Measurements from ENCODE around the gene NEMF. TPM values are rescaled to one million over a fixed set of nuclear protein-coding genes. Genes with fewer than 3 reads are reported as not detected.
"Not testable (repeated sequence)": the region's sequence is repeated elsewhere in the genome, so short reads cannot be mapped to it uniquely, and the experiment has no call there.

Gene NEMF
- total and polyA plus RNA-seq, 3 donors from 2014 or later = 13.8 to 98.7 (median 81.3) TPM

GRCh38 chr14:49745191-49745590 is 107.4 kb downstream of the NEMF start:
- no peak overlapping the region for H3K27ac ChIP-seq
- 84 to 87% methylated on average over 1 of the region's 1 CpG for WGBS, 2 donors
- H3K9me3 ChIP-seq = no peaks in the 10 kb centered on the region
- no peak for DNase-seq
- intact Hi-C loops (cut with DNase I; ENCODE audit: low total_unique reads) = no loop called here
- H3K27me3 ChIP-seq = no peaks in the 10 kb centered on the region
- TF ChIP-seq POLR2A (IDR thresholded peaks at IDR 0.05) = no peak
- no peak for TF ChIP-seq CTCF (IDR thresholded peaks at IDR 0.05)
- H3K36me3 ChIP-seq (ENCODE audit: low read depth, missing control alignments) = no peaks in the 10 kb centered on the region
- H3K4me3 ChIP-seq = no peak overlapping the region
- H3K4me1 ChIP-seq = no peaks in the 10 kb centered on the region

GRCh38 chr14:49735669-49736068 is 116.9 kb downstream of the NEMF start:
- intact Hi-C loops (cut with DNase I; ENCODE audit: low total_unique reads); H3K27me3 ChIP-seq; H3K9me3 ChIP-seq; H3K4me3 ChIP-seq; DNase-seq; H3K36me3 ChIP-seq (ENCODE audit: low read depth, missing control alignments); H3K27ac ChIP-seq; H3K4me1 ChIP-seq: not testable (repeated sequence)
- 91 to 93% methylated on average over 4 of the region's 4 CpGs for WGBS, 2 donors

GRCh38 chr14:49733836-49734235 is 118.8 kb downstream of the NEMF start:
- H3K36me3 ChIP-seq (ENCODE audit: low read depth, missing control alignments) = no peaks in the 10 kb centered on the region
- no peak overlapping the region for H3K27ac ChIP-seq
- DNase-seq = no peak
- no peaks in the 10 kb centered on the region for H3K27me3 ChIP-seq
- no peak overlapping the region for H3K4me3 ChIP-seq
- H3K9me3 ChIP-seq = no peaks in the 10 kb centered on the region
- no peaks in the 10 kb centered on the region for H3K4me1 ChIP-seq
- intact Hi-C loops (cut with DNase I; ENCODE audit: low total_unique reads) = no loop called here
- TF ChIP-seq POLR2A (IDR thresholded peaks at IDR 0.05) (no peak), CTCF (IDR thresholded peaks at IDR 0.05) (no peak)

GRCh38 chr14:49732896-49733295 is 119.7 kb downstream of the NEMF start:
- TF ChIP-seq CTCF (IDR thresholded peaks at IDR 0.05) = no peak
- TF ChIP-seq POLR2A (IDR thresholded peaks at IDR 0.05) = no peak
- no peaks in the 10 kb centered on the region for H3K27me3 ChIP-seq
- 92 to 94% methylated on average over 3 of the region's 3 CpGs for WGBS, 2 donors
- H3K27ac ChIP-seq = no peak overlapping the region
- H3K4me1 ChIP-seq = no peaks in the 10 kb centered on the region
- H3K4me3 ChIP-seq = no peak overlapping the region
- H3K9me3 ChIP-seq = no peaks in the 10 kb centered on the region
- H3K36me3 ChIP-seq (ENCODE audit: low read depth, missing control alignments) = no peaks in the 10 kb centered on the region
- intact Hi-C loops (cut with DNase I; ENCODE audit: low total_unique reads) = no loop called here
- no peak for DNase-seq

Small RNAs within 50 kb of the gene (small RNA-seq; reads per million reads assigned to genes)
- gene RF00019 (0 reads per million in 2 donors), gene RN7SL2 (82.2 to 155 reads per million in 2 donors), gene RN7SL3 (0.57 to 1.2 reads per million in 2 donors), gene RNU6-189P (0 reads per million in 2 donors), gene RNU6-539P (0 reads per million in 2 donors)

Other genes with a start within 250 kb of the NEMF start
- 100 to 1,000 TPM; 102 to 114 TPM for gene RPL36AL, start 232.2 kb downstream of the NEMF start, total RNA-seq
- gene RPL36AL, start 232.2 kb downstream of the NEMF start, polyA plus RNA-seq (ENCODE audit: insufficient read depth, low read depth, low replicate concordance) = 193 TPM
- 10 to 100 TPM; 88.8 to 89.1 TPM for gene MGAT2, start 232.0 kb downstream of the NEMF start, total RNA-seq
- 58.3 TPM for gene MGAT2, start 232.0 kb downstream of the NEMF start, polyA plus RNA-seq (ENCODE audit: insufficient read depth, low read depth, low replicate concordance)
- gene DNAAF2, start 217.5 kb downstream of the NEMF start, total RNA-seq = 10 to 100 TPM; 15.3 to 18.2 TPM
- 12.7 TPM for gene DNAAF2, start 217.5 kb downstream of the NEMF start, polyA plus RNA-seq (ENCODE audit: insufficient read depth, low read depth, low replicate concordance)
- gene POLE2, start 164.6 kb downstream of the NEMF start, total RNA-seq = 10 to 100 TPM in 1 of 2 donors, 1 to 10 TPM in 1; 9.0 to 13.4 TPM
- gene POLE2, start 164.6 kb downstream of the NEMF start, polyA plus RNA-seq (ENCODE audit: insufficient read depth, low read depth, low replicate concordance) = 8.2 TPM
- 10 to 100 TPM in 1 of 2 donors, 1 to 10 TPM in 1; 5.1 to 10.9 TPM for gene KLHDC1, start 159.7 kb downstream of the NEMF start, total RNA-seq
- 7.6 TPM for gene KLHDC1, start 159.7 kb downstream of the NEMF start, polyA plus RNA-seq (ENCODE audit: insufficient read depth, low read depth, low replicate concordance)
- gene KLHDC2, start 84.6 kb downstream of the NEMF start, total RNA-seq = 10 to 100 TPM; 74.4 to 90.7 TPM
- gene KLHDC2, start 84.6 kb downstream of the NEMF start, polyA plus RNA-seq (ENCODE audit: insufficient read depth, low read depth, low replicate concordance) = 127 TPM
- 10 to 100 TPM; 45.2 to 51.8 TPM for gene ARF6, start 40.3 kb upstream of the NEMF start, total RNA-seq
- 41.3 TPM for gene ARF6, start 40.3 kb upstream of the NEMF start, polyA plus RNA-seq (ENCODE audit: insufficient read depth, low read depth, low replicate concordance)

All from testis (tissue), 3 donors.